ENCODE results near the gene CLCNKA.
"Not testable (repeated sequence)": the region's sequence is repeated elsewhere in the genome, so short reads cannot be mapped to it uniquely, and the experiment has no call there.

The CLCNKA gene

GRCh38 chr1:15997637-15998280, 24.1 kb upstream of the CLCNKA start:
- DNase-seq: no peak

- no peak for DNase-seq
Observed at GRCh38 chr1:15998929-15999328, 22.9 kb upstream of the CLCNKA start.

DNA sequence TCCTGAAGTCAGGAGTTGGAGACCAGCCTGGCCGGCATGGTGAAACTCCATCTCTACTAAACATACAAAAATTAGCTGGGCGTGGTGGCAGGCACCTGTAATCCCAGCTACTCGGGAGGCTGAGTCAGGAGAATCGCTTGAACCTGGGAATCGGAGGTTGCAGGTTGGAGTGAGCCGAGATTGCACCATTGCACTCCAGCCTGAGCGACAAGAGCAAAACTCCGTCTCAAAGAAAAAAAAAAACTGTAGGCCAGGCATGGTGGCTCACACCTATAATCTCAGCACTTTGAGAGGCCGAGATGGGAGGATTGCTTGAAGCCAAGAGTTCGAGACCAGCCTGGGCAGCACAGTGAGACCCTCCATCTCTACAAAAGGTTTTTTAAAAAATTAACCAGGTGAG, 20.6 kb upstream of the CLCNKA start:
- DNase-seq: not testable (repeated sequence)

GRCh38 chr1:16005597-16005996, 16.2 kb upstream of the CLCNKA start:
- no peak for DNase-seq

DNA sequence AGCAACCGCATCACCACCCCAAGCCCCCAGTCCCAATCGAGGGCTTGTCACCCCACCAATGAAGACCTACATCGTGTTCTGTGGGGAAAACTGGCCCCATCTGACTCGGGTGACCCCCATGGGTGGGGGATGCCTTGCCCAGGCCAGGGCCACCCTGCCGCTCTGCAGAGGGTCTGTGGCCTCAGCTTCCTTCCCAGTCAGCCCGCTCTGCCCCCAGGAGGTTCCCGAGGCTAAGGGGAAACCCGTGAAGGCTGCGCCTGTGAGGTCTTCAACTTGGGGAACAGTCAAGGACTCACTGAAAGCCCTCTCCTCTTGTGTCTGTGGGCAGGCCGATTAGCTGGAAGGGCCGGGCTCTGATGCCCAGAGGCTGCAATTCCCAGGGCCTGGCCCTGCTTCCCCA, 15.8 kb upstream of the CLCNKA start:
- DNase-seq: no peak

DNA sequence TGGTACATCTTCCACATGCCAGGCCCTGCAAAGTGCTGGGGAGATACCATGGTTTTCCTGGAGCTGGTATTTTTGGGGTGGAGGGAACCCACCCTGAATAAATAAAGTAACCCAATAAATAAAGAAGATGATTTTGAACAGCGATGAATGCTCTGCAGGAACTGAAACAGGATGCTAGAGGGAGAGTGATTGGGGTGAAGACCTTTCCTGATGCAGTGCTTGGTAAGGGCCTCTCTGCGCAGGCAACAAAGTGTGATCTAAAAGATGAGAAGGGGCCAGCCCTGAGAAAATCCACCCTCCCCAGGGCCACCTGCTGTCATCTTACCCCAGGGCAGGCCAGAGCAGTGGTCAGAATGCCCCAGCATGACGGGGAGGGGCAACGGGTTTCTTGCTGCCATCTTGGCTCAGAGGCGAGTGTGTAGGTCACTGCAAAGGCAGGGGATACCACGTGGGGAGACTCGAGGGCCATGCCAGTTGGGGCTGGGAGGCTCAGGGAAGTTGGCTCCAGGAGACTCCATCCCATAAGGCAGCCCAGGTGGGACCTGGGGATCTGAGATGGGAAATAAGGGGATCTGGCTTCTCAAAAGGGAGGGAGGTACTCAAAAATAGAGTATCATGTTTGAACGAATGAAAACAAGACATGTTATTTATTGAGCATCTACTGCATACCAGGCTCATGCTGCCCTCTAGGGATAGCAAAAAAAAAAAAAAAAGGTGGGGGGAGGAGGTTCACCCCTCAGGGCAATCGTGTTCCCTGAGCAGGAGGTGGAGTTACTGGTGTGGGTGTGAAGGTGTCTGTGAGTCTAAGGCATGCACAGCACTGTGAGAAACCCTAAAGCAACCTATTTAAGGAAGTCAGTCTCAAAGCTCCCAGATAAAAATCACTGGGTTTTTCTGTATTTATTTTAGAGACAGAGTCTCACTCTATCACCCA, 15.0 kb upstream of the CLCNKA start:
- no peak for DNase-seq

DNA sequence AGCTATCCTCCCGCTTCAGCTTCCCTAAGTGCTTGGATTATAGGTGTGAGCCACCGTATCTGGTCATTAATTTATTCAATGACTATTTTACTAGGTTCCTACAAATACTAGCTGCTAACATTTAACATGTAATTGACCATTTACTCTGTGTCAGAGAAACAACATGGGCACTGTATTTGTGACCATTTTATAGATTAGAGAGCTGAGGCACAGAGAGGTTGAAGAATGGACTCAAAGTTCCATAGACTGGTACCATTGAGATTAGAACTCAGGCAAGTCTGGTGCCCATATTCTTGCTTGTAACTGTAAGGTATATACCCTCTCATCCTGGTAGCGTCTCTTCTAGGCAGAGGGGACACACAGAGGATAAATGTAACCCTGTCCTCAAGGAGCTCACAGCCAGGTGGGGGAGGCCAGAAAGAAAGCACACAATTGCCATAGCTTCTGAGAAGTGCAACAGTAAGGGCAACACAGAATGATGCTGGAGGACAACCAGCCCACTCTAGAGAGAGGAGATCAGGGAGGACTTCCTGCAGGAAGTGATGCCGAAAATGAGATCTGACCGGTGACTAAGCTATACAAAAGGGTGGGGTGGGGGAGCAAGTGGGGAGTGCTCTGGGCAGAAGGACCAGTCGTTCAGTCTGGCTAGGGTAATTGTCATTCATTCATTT, 14.0 kb upstream of the CLCNKA start:
- DNase-seq: no peak

GRCh38 chr1:16009030-16009460, 12.8 kb upstream of the CLCNKA start:
- DNase-seq: peak; percentile 82

DNA sequence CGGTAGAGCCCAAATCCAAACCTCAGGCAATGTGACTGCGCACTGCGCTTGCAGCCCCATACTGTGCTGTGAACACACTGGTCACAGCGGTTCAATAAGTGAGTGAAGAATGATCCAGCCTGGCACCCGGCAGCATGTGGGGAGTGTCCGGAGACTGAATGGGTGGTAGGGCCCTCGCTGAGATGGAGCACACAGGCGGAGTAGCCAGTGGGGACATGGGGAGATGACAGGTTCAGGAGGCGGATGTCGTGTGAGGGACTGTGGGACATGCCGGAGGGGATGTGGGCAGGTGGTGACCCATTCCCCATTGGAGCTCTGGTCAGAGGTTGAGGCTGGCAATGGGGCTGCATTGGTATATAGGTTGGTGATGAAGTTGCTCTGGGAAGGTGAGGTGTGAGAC, 12.2 kb upstream of the CLCNKA start:
- no peak for DNase-seq

DNA sequence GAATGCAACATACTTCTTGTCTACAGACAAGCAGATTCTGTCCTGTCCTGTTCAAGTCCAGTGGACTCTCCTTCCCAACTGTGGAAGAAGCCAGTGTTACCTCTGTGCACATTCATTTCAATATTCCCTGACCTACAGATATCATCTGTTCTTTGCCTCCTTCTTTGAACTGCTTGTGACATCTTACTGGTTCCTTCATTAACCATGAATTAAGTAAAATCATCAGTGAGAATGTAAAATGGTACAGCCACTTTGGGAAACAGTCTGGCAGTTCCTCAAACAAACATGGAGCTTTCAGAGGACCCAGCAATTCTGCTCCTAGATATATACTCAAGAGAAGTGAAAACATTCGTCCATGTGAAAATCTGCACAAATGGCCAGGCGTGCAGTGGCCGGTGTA, 11.0 kb upstream of the CLCNKA start:
- no peak for DNase-seq

DNA sequence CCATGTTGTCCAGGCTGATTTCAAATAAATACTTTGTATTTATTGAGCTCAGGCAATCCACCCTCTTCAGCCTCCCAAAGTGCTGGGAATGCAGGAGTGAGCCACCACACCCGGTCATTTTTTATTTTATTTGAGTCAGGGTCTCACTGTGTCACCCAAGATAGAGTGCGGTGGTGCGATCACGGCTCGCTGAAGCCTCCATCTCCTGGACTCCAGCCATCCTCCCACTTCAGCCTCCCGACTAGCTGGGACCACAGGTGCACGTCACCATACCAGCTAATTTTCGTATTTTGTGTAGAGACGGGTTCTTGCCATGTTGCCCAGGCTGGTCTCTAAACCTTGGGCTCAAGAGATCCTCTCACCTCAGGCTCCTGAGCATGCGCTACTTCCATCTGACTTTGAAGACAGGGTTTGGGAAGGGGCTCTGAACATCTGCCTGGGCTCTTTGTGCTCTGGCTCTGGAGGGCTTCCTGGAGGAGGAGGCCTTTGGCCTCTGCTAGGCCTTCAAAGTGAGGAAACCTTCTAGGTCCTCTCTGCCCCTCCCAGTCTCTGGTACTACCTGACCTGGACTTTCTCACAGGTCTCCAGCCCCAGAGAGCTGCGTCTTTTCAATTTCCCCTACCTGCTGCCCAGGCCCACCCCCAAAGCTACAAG, 9.8 kb upstream of the CLCNKA start:
- DNase-seq: no peak

GRCh38 chr1:16012590-16013219, 9.1 kb upstream of the CLCNKA start:
- DNase-seq: peak; percentile 37 to 54

- DNase-seq: peak; percentile 56 to 57
Observed at GRCh38 chr1:16013220-16013907, 8.5 kb upstream of the CLCNKA start.

- DNase-seq: no peak
Observed at GRCh38 chr1:16013908-16014258, 8.0 kb upstream of the CLCNKA start.

- no peak for DNase-seq
Observed at GRCh38 chr1:16014509-16015482, 7.0 kb upstream of the CLCNKA start.

DNA sequence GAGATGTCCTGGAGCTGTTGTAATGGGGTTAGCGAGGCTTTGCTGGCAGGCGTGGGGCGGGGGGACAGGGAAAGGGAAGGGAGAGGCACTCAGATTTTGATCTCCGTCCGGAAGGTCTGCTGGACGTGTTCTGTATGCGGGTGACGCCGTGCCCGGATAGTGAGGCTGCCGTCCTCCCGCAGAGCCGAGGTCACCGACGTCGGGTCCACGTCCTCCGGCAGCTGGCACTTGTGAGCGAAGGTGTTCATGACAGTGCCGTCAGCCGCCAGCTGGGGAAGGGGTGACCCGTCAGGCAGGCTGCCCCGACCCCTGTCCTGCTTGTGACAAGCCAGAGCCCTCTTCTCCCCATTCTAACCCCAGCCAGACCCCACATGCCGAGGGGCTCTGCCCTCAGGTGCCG, 6.3 kb upstream of the CLCNKA start:
- DNase-seq: no peak

DNA sequence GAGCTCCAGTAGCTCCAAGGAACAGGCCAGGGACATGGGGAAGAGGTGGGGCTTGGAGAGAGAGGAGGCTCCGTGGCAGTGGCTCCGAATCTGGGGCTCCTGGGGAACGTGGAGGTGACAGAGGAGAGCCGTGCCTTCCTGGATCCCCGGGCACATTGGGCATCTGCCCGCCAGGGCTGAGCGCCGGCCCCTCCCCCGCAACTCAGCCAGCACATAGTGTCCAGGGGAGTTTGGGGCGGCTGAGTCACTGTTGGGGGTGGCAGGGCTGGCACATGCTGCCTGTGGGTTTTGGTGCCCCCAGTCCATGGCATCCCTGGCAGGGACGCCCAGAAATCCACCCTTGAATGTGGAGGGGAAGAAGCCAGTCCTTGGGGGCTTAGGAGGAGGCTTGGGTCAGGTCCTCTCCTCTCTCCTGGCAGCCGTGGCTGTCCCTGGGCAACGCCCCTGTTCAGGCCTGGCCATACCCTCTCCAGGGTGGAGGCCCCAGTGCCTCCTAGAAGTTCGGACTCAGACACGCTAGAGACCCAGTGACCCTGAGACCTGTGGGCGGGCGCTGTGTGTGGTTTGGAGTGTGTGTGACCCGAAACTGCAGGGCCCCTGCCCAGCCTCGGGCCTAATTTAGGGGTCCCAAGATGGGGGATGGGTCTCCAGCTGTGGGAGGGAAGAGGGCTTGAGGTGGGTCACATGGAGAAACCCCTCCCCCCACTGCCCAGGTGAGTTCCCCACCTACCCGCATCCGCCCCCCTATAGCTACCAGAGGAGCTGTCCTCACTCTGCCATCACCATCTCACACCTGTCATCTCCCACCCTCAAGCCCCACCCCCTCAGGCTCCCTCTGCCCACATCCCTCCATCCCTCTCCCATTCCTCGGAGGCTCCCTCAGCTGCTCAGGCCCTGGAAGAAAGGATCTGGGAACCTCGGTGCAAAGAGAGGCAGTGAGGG, 5.6 kb upstream of the CLCNKA start:
- no peak for DNase-seq

DNA sequence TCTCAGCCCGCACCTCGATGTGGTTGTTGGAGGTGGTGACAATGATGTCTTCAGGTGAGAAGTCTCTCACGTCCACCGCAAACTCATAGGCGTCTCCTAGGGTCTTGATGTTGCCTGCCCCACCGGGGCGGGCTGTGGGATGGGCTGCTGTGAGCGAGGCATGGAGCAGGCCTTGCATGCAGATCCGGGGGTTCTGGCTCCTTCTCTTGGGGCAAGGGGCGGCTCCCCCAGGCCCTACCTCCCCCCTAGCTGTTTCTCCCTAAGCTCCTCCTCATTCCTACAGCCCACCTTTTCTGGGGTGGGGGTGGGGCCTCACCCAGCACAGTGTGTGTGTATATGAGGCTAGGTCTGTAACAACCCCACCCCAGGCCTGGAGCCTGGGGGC, 4.8 kb upstream of the CLCNKA start:
- DNase-seq: no peak

DNA sequence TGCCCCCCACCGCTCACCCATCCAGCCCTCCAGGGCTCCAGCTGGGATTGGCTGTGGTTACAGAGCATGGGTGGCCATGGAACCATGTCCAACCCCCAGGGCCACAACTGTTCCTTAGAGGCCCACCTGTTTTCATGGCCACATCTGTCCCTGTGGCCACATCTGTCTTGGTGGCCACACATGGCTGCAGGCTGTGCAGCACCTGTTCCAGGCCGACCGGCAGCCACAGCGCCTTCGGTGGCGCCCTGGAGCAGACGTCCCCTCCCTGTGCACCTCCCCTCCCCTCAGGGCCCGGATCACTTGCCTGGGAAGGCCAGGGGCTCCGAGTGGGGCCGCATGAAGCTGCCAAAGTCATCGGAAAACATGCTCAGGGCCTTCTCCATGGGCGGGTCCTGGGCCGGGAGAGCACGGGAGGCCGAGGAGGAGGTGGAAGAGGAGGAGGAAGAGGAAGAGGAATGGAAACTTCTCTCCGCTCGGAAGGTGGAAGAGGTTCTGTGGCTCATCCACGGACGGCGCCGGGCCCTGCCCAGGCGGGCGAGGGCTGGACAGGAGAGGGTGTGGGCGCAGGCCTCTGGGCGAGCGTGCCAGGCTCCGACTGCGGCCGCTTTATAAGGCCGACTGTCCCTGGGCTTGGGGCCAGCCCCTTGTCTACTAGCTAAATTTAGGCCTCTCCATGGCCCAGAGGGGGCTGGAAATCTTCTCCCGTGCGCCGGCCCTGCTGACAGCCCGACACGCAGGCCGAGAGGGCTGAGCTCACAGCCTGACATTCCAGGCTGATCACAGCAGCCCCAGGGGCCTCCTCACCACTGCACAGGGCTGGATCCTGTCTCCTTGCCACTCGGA, 4.2 kb upstream of the CLCNKA start, which contains the start of gene HSPB7:
HSPB7 (minus strand) TSS at position 583 of the 843 bp plus-strand sequence; CDS start at position 503, 80 bp downstream.
- no peak for DNase-seq

Measured in stimulated activated CD4-positive, alpha-beta T cell treated with anti-CD3 and anti-CD28 coated beads, Interleukin-2, amount 100 ng/mL, for 24 hours (primary cell).